Esophagus squamous epithelium (tissue), 4 donors: ENCODE results near the gene HSPA12A.

Source experiments
- POLR2A ChIP-seq, 4 donors: fragments of 450-650 bp; IDR thresholded peaks; one replicate each; pipeline ENCODE4 v1.6.1; 2017; ENCODE audit warnings: antibody characterized with exemption in 4 of 4, mild to moderate bottlenecking in 4 of 4, moderate library complexity in 3 of 4
- TF ChIP-seq, protein P1 (sequence below), 6 experiments: fragments of 450-650 bp in 4 of 6; fragments of 200-600 bp in 2 of 6; sonication (generic) in 2 of 6; IDR thresholded peaks; one replicate each; pipeline ENCODE4 v1.5.1; 2016 to 2019; ENCODE audit warnings: antibody characterized with exemption in 6 of 6, mild to moderate bottlenecking in 4 of 6, moderate library complexity in 4 of 6

DNA sequence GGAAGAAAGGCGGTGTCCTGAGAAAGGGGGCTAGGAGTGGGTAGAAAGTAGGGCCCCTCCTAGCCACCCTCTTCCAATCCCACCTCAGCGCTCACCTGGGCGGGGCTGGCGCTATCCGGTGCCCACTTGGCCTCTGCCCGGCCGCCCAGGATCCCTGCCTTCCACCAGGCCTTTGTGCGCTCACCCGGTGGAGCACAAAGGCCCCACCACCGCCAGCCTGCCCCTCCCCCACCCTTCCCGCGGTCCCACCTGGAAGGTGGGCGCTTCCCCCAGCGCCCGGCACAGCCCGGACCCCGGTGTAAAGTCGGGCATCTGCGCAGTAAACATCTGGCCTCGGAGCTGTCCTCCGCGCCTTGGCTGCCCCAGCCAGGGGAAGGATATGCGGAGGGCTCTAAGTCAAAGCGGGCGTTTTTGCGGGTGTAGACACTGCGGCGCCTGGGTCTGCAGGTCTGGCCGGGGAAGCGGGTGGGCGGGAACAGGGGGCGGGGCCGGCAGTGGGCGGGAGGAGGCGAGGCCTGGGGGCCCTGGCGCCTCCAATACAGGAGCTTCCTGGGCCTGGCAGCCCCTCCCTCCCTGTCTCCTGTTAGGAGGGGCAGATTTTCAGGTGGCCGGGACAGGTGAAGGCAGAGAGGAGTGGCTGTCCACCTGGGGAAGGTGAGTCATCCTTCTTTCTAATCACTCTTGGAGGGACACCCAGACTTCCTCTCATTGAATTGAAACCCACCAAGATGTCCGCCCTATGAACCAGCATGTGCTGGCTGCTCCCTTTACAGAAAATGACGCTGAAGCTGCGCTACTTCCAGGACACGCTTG lies 72.3 kb downstream of the HSPA12A start:
- TF ChIP-seq POLR2A (IDR thresholded peaks at IDR 0.05), result no peak
- TF ChIP-seq, protein P1, sequence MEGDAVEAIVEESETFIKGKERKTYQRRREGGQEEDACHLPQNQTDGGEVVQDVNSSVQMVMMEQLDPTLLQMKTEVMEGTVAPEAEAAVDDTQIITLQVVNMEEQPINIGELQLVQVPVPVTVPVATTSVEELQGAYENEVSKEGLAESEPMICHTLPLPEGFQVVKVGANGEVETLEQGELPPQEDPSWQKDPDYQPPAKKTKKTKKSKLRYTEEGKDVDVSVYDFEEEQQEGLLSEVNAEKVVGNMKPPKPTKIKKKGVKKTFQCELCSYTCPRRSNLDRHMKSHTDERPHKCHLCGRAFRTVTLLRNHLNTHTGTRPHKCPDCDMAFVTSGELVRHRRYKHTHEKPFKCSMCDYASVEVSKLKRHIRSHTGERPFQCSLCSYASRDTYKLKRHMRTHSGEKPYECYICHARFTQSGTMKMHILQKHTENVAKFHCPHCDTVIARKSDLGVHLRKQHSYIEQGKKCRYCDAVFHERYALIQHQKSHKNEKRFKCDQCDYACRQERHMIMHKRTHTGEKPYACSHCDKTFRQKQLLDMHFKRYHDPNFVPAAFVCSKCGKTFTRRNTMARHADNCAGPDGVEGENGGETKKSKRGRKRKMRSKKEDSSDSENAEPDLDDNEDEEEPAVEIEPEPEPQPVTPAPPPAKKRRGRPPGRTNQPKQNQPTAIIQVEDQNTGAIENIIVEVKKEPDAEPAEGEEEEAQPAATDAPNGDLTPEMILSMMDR (IDR thresholded peaks at IDR 0.05), result no peak
